ENCODE data around the gene ST3GAL3.

Gene ST3GAL3

DNA sequence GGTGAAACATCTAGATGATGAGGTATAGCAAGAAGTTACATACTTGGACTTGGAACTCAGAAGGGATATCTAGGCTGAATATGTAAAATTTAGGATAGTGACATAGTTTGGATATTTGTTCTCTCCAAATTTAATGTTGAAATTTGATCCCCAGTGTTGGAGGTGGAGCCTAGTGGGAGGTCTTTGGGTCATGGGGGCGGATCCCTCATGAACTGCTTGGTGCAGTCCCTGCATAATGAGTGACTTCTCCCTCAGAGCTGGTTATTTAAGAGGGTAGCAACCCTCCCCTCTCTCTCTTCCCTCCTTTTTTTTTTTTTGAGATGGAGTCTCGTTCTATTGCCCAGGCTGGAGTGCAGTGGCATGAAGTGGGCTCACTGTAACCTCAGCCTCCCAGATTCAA is 15.5 kb downstream of the ST3GAL3 start:
- Histone ChIP-seq H3K4me1 (ENCODE audit: control insufficient read depth, insufficient read depth, low read length) (peaks cover 21% of the 10 kb centered on the region), H3K4me3 (ENCODE audit: low read length) (no peak overlapping the region)

DNA sequence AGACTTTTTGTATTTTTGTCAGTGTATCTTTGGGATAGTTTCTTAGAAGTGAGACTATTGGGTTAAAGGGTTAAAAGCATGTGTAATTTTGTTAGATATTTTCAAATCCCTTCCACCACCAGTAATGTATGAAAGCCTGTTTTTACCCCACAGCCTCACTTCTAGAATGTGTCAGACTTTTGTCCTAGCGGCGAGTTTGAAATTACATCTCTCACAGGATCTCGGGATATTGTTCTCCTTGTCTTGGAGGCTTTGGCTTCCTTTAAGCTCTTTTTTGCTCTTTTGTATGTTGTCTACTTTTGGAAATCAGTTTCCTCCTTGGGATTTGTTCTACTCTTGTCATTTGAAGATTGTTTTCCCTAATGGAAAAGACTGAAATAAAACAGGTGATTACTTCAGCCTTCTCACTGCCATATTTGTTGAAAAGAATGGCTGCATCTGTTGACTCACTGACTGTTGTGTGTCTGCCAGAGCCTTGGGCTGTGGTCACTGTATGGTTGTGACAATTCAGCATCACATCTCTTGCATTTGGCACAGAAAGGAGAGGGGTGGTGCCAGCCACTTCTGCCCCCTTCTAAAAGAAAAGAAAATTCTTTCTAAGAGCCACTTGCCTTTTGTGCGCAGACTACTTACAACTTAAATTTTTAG is 22.6 kb downstream of the ST3GAL3 start:
- Histone ChIP-seq H3K27me3 (replicated peaks; ENCODE audit: control insufficient read depth, insufficient read depth, low read length) (no peaks in the 10 kb centered on the region), H3K4me1 (ENCODE audit: control insufficient read depth, insufficient read depth, low read length) (no peaks in the 10 kb centered on the region), H3K9ac (ENCODE audit: low read length) (no peak overlapping the region), H3K36me3 (ENCODE audit: control insufficient read depth, insufficient read depth, low read length, severe bottlenecking) (no peaks in the 10 kb centered on the region), H3K4me3 (ENCODE audit: low read length) (no peak overlapping the region), H3K9me3 (ENCODE audit: control insufficient read depth, low read length) (no peaks in the 10 kb centered on the region)
- DNase-seq (ENCODE audit: low read depth): no peak

More for the DNA sequence above, 15.5 kb downstream of the ST3GAL3 start:
- Histone ChIP-seq H3K9ac (ENCODE audit: low read length) (no peak overlapping the region), H3K9me3 (ENCODE audit: control insufficient read depth, low read length) (no peaks in the 10 kb centered on the region), H3K27me3 (replicated peaks; ENCODE audit: control insufficient read depth, insufficient read depth, low read length) (no peaks in the 10 kb centered on the region), H3K36me3 (ENCODE audit: control insufficient read depth, insufficient read depth, low read length, severe bottlenecking) (no peaks in the 10 kb centered on the region)
- no peak for DNase-seq (ENCODE audit: low read depth)

DNA sequence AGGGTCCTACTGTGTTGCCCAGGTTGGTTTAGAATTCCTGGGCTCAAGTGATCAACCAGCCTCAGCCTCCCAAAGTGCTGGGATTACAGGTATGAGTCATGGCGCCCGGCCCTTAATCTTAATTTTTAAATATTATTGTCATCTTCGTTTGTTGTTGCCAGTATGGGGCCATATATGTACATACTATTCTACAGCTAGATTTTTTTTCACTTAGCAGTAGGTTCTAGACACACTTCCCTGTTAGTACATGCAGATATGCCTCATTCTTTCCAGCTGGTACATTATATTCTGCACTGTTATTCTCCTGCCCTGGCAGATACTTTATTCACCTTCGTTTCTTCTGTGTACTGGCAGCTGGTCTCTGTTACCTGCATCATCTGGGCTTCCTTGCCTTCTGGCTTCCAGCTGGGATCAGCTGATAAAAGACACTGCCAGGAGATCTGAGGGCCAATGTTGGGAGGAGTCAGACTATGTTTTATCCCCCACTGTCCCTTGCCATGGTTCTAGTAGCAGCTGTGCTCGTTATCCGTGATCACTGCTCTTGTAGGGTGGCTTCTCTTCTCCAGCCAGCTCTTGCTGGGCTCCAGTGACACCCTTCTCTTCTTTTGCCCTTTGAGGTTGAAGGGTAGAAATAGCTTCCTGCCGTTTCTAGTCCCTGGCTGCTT is 24.7 kb downstream of the ST3GAL3 start:
- H3K9ac ChIP-seq (ENCODE audit: low read length): no peak overlapping the region
- H3K4me3 ChIP-seq (ENCODE audit: low read length): no peak overlapping the region
- H3K27me3 ChIP-seq (replicated peaks; ENCODE audit: control insufficient read depth, insufficient read depth, low read length): no peaks in the 10 kb centered on the region
- H3K36me3 ChIP-seq (ENCODE audit: control insufficient read depth, insufficient read depth, low read length, severe bottlenecking): peaks cover 7% of the 10 kb centered on the region
- no peaks in the 10 kb centered on the region for H3K9me3 ChIP-seq (ENCODE audit: control insufficient read depth, low read length)
- no peak for DNase-seq (ENCODE audit: low read depth)
- H3K4me1 ChIP-seq (ENCODE audit: control insufficient read depth, insufficient read depth, low read length): no peaks in the 10 kb centered on the region

DNA sequence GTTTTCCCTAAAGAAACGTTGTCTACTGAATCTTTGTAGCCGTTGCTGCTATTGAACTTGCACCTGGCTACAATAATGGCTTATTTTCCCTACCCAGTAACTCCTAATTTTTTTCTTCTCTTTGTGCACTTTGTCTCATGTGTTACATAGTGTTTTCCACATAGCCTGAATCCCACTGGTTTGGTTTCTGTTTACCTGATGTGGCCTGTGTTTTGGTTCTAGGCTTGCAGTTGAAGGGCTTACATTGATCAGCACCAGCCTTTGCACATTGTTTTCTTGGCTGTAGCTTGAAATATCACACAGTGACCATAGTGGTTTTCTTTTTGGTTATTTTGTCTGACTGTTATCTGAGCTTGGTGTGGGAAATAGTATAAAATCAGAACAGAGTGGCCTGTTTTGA is 29.5 kb downstream of the ST3GAL3 start:
- H3K9ac ChIP-seq (ENCODE audit: low read length): no peak overlapping the region
- DNase-seq (ENCODE audit: low read depth): no peak
- no peaks in the 10 kb centered on the region for H3K27me3 ChIP-seq (replicated peaks; ENCODE audit: control insufficient read depth, insufficient read depth, low read length)
- no peak overlapping the region for H3K4me3 ChIP-seq (ENCODE audit: low read length)
- H3K9me3 ChIP-seq (ENCODE audit: control insufficient read depth, low read length): no peaks in the 10 kb centered on the region
- peaks cover 13% of the 10 kb centered on the region for H3K36me3 ChIP-seq (ENCODE audit: control insufficient read depth, insufficient read depth, low read length, severe bottlenecking)
- no peaks in the 10 kb centered on the region for H3K4me1 ChIP-seq (ENCODE audit: control insufficient read depth, insufficient read depth, low read length)

DNA sequence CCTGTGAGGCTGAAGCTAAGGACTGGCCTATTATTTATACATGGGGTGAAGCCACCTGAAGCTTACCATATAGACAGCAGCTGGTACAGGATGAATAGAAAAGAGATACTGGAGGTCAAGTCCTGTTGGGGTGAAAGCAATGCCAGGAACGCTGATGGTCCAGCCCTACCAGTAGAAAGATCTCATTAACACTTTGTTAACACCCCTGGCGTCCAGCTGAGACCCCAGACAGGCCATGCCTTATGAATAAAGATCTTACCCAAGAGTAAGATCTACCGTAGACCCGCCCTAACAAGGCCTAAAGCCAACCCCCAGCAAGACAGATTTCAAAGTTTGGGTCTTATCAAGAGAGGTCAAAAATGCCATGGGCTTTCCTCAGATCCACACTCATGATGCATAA is 34.7 kb downstream of the ST3GAL3 start:
- DNase-seq (ENCODE audit: low read depth): no peak
- peaks cover 6% of the 10 kb centered on the region for H3K36me3 ChIP-seq (ENCODE audit: control insufficient read depth, insufficient read depth, low read length, severe bottlenecking)

DNA sequence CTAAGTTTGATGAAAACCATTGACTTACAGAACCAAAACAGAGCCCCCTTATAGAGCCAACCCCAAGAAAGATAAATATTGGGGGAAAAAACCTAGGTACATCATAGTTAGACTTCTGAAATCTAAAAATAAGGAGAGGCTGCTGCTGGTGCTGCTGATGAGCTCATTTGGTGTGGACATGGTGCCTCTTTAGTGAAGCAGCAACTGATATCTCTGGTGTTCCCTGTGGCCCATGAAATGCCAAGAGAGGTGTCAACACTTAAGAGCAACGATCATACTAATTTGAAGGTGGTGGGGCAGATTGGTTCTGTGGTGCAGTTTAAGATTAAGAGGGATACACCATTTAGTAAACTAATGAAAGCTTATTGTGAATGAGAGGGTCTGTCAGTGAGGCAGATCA is 35.9 kb downstream of the ST3GAL3 start:
- H3K9me3 ChIP-seq (ENCODE audit: control insufficient read depth, low read length): no peaks in the 10 kb centered on the region
- no peaks in the 10 kb centered on the region for H3K4me1 ChIP-seq (ENCODE audit: control insufficient read depth, insufficient read depth, low read length)
- no peaks in the 10 kb centered on the region for H3K27me3 ChIP-seq (replicated peaks; ENCODE audit: control insufficient read depth, insufficient read depth, low read length)
- peaks cover 4% of the 10 kb centered on the region for H3K36me3 ChIP-seq (ENCODE audit: control insufficient read depth, insufficient read depth, low read length, severe bottlenecking)
- DNase-seq (ENCODE audit: low read depth): no peak
- no peak overlapping the region for H3K9ac ChIP-seq (ENCODE audit: low read length)
- H3K4me3 ChIP-seq (ENCODE audit: low read length): no peak overlapping the region

More for the DNA sequence above, 34.7 kb downstream of the ST3GAL3 start:
- no peaks in the 10 kb centered on the region for H3K9me3 ChIP-seq (ENCODE audit: control insufficient read depth, low read length)
- H3K9ac ChIP-seq (ENCODE audit: low read length): no peak overlapping the region
- no peaks in the 10 kb centered on the region for H3K27me3 ChIP-seq (replicated peaks; ENCODE audit: control insufficient read depth, insufficient read depth, low read length)
- no peaks in the 10 kb centered on the region for H3K4me1 ChIP-seq (ENCODE audit: control insufficient read depth, insufficient read depth, low read length)
- no peak overlapping the region for H3K4me3 ChIP-seq (ENCODE audit: low read length)

DNA sequence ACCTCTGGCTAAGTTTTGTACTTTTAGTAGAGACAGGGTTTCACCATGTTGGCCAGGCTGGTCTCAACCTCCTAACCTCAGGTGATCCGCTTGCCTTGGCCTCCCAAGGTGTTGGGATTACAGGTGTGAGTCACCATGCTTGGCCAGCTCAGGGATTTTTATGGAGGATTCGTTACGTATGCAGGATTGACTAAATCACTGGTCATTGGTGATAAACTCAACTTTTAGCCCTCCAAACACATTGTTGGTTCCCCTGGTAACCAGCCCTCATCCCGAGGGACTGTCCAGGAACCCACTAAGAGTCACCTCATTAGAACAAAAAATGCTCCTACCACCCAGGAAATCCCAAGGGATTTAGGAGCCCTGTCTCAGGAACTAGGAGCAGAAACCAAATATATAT is 40.4 kb downstream of the ST3GAL3 start:
- Histone ChIP-seq H3K9me3 (ENCODE audit: control insufficient read depth, low read length) (no peaks in the 10 kb centered on the region), H3K4me1 (ENCODE audit: control insufficient read depth, insufficient read depth, low read length) (no peaks in the 10 kb centered on the region), H3K9ac (ENCODE audit: low read length) (no peak overlapping the region), H3K36me3 (ENCODE audit: control insufficient read depth, insufficient read depth, low read length, severe bottlenecking) (peaks cover 7% of the 10 kb centered on the region), H3K4me3 (ENCODE audit: low read length) (no peak overlapping the region), H3K27me3 (replicated peaks; ENCODE audit: control insufficient read depth, insufficient read depth, low read length) (no peaks in the 10 kb centered on the region)
- no peak for DNase-seq (ENCODE audit: low read depth)

DNA sequence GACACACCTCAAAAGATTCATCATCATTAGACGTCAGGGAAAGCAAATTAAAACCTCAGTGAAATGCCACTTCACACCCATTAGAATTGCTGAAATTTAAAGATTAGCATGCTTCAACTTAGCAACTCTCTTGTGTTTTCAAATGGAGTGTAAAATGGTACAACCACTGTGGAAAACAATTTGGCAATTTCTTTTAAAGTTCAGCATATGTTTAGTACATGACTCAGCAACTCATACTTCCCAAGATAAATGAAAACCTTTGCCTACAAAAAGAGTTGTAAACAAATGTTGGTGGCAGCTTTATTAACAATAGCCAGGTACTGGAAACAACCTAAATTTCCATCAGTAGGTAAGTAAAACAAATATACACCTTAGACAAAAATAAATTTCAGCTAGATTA is 42.7 kb downstream of the ST3GAL3 start:
- Histone ChIP-seq H3K9me3 (ENCODE audit: control insufficient read depth, low read length) (no peaks in the 10 kb centered on the region), H3K4me1 (ENCODE audit: control insufficient read depth, insufficient read depth, low read length) (no peaks in the 10 kb centered on the region), H3K9ac (ENCODE audit: low read length) (no peak overlapping the region), H3K27me3 (replicated peaks; ENCODE audit: control insufficient read depth, insufficient read depth, low read length) (no peaks in the 10 kb centered on the region), H3K4me3 (ENCODE audit: low read length) (no peak overlapping the region), H3K36me3 (ENCODE audit: control insufficient read depth, insufficient read depth, low read length, severe bottlenecking) (peaks cover 7% of the 10 kb centered on the region)
- no peak for DNase-seq (ENCODE audit: low read depth)

DNA sequence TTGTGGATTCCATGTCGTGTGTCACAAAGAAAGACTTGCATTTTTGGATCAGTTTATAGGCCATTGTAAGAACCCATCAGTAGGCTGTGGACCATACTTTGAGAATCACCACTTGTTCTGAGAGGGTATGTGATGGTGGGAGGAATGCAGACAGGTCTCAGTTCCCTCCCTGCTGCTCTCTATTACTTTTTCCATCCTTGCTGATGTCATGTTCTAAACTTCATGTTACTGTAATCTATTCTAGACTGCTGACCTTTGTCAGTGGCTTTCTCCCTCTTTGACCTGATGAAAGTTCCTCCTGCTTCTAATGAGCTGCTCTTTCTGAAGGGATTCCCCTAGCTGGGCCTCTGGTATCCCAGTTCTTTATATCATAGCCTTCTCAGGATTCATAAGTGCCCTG is 46.1 kb downstream of the ST3GAL3 start:
- no peaks in the 10 kb centered on the region for H3K27me3 ChIP-seq (replicated peaks; ENCODE audit: control insufficient read depth, insufficient read depth, low read length)
- DNase-seq (ENCODE audit: low read depth): no peak
- H3K9me3 ChIP-seq (ENCODE audit: control insufficient read depth, low read length): no peaks in the 10 kb centered on the region
- H3K4me3 ChIP-seq (ENCODE audit: low read length): no peak overlapping the region
- H3K36me3 ChIP-seq (ENCODE audit: control insufficient read depth, insufficient read depth, low read length, severe bottlenecking): peaks cover 7% of the 10 kb centered on the region
- no peaks in the 10 kb centered on the region for H3K4me1 ChIP-seq (ENCODE audit: control insufficient read depth, insufficient read depth, low read length)
- no peak overlapping the region for H3K9ac ChIP-seq (ENCODE audit: low read length)

DNA sequence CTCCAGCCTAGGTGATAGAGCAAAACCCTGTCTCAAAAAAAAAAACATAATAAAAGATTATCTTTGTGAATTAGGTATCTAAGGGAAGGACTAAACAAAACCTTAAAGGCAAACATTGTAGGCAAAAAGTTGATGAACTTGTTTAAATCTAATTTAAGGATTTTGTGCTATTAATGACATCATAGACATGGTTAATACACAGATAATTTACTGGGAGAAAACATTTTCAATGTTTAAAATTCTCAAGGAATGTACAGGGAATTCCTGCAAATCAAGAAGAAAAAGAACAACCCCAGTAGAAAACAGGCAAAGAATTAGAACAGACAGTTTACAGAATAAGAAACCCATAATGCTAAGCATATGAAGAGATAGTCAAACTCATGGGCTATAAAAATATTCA is 47.6 kb downstream of the ST3GAL3 start:
- Histone ChIP-seq H3K4me1 (ENCODE audit: control insufficient read depth, insufficient read depth, low read length) (no peaks in the 10 kb centered on the region), H3K27me3 (replicated peaks; ENCODE audit: control insufficient read depth, insufficient read depth, low read length) (no peaks in the 10 kb centered on the region), H3K36me3 (ENCODE audit: control insufficient read depth, insufficient read depth, low read length, severe bottlenecking) (peaks cover 5% of the 10 kb centered on the region), H3K9ac (ENCODE audit: low read length) (no peak overlapping the region), H3K9me3 (ENCODE audit: control insufficient read depth, low read length) (no peaks in the 10 kb centered on the region), H3K4me3 (ENCODE audit: low read length) (no peak overlapping the region)
- DNase-seq (ENCODE audit: low read depth): no peak

DNA sequence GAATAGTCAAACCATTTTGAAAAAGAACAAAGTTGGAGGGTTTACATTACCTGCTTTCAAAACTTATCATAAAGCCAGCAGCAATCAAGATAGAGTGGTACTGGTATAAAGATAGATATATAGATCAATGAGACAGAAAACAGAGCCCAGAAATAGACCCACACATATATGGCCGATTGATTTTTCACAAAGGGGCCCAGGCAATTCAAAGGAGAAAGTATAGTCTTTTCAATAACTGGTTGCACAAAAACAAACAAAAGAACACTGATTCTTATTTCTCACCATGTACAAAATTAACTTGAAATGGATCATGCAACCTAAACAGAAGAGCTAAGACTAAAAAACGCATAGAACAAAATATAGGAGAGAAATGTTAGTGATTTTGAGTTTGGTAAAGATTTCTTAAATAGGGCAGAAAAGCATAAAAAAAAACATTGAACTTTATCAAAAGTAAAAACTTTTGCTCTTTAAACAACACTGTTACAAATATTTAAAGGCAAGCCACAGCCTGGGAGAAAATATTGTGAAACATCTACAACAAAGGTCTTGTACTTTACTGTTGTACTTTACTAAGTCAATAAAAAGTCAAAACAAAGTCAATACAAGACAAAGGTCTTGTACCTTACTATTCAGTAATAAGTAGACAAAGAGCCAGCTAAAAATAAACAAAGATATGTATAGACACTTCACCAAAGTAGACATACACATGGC is 50.2 kb downstream of the ST3GAL3 start:
- Histone ChIP-seq H3K9me3 (ENCODE audit: control insufficient read depth, low read length) (no peaks in the 10 kb centered on the region), H3K36me3 (ENCODE audit: control insufficient read depth, insufficient read depth, low read length, severe bottlenecking) (peaks cover under 1% of the 10 kb centered on the region), H3K4me3 (ENCODE audit: low read length) (no peak overlapping the region), H3K4me1 (ENCODE audit: control insufficient read depth, insufficient read depth, low read length) (peaks cover 5% of the 10 kb centered on the region), H3K27me3 (replicated peaks; ENCODE audit: control insufficient read depth, insufficient read depth, low read length) (no peaks in the 10 kb centered on the region), H3K9ac (ENCODE audit: low read length) (no peak overlapping the region)
- DNase-seq (ENCODE audit: low read depth): peak; percentile 17

Measured in adipocyte (in vitro differentiated cells).